ENCODE results near the gene TENM4.

The TENM4 gene

GRCh38 chr11:78720281-78720989, 720.4 kb downstream of the TENM4 start:
- no peak for DNase-seq

DNA sequence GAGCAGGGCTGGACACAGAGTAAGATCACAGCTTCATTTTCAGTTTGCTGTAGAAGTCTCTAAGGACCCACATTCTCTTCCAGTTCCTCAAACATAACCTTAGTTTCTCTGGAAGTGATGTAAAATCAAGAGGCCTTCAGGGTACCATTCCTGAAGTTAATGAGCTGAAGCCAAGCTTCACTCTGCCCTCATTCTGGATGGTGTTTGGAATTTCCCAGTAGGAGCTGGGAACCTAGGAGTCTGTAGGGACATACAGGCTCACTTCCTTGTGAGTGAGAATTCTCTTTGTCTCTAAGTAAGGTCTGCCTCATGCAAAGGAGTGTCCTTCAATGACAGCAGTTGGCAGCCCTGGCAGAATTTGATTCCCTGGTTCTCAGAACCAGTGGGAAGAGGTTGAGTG, 723.8 kb downstream of the TENM4 start:
- no peak for DNase-seq

- peak in 29 of 56 donors; percentile 4 to 55 (median 21) for DNase-seq
Measured at GRCh38 chr11:78715639-78716311, 725.1 kb downstream of the TENM4 start.

DNA sequence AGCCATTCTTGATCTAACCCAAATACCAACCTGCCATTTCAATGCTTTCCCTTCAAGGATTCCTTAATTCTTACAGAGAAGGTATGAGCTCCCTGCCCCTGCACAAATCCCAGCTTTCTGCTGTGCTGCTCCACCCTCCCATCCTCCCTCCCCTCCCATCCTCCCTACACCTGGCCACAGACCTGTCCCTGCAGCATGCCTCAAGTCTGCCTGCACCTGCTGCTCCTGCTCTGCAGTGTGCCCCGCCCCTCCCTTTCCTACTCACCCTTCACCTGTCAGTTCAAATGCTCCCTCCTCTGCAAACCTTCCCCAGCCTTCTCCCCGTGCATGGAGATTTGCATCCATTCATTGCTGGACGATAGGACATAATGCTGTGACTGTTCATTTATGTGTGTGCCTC, 726.3 kb downstream of the TENM4 start:
- DNase-seq, result no peak

GRCh38 chr11:78711735-78712134, 729.1 kb downstream of the TENM4 start:
- DNase-seq, result no peak

DNA sequence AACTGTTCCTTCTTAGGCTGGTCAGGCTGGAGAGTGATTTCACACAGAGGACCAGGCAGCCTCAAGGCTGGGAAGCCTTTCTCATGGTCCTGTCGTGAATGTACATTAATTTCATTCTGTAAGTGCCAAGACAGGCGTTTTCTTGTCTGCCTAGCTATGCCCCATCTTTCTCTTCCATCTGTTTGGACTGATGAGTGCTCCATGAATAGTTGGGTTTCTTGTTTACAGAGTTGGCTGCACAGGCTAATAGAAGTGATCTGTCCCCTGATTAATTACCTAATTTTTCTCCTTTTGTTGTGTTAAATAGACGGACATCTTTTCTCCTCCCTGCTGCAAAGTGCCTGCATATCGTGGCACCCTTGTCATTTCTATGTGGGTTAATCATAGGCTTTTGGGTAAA, 730.4 kb downstream of the TENM4 start:
- DNase-seq, result no peak

DNA sequence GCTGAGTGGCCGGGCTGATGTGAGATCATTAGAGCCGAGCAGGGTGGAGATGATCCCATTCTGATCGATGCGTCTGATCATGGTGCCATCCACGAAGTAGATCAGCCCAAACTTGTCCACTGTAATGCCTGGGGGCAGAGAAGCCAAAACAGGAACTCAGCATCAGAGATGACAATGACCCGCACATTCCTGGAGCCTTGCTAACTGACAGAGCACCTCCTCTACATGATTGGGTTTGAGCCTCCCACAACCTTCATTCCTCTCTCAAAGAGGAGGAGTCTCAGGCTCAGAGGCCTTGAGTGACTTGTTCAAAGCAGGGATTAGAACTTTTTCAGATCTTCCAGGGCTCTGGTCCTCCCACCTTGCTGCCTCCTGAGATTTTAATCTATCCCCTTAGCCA, 732.4 kb downstream of the TENM4 start:
- no peak for DNase-seq

DNA sequence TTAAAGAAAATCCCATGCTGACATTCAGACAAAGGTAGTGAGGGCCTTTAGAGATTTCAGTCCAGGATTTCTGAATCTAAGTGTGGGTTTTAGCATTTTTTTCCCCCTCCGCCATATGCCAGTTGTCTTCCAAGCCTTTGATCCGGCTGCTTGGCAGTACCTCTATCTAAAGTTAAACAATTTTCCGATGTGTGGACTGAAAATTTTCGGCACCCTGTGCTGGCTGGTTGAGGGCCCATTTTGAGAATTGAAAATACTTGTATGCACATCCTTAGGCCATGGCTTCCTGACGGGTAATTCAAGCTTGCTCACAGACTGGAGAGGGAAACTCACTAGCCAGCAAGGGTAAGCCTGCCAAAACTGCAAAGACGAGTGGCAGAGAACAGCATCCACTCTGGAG, 734.3 kb downstream of the TENM4 start:
- DNase-seq, result peak in 1 of 56 donors; percentile 2

GRCh38 chr11:78704811-78705210, 736.0 kb downstream of the TENM4 start:
- DNase-seq, result no peak

DNA sequence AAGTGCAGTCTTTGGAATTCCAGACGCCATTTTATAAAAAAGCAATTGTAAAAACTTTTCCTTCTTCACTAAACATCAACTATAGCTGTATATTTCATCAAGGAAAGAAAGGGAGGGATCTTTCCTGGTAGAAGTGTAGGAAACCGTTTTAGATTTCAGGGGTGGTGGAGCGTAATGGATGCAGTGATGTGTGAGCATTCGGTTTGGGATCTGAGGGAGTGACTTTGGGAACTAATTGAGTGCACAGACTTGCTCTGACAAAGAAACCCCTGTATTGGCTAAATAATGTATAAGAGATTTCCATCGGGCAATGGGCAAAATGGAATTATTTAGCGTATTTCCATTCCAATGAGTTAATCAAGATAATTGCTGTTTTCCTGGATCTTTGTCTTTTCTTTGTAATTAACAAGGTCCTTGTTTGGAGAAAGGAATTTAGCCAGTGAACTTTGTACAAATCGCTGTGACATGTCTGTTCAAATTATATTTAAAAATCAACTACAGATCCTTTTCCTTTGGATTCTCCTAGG, 741.2 kb downstream of the TENM4 start:
- DNase-seq, result no peak

GRCh38 chr11:78698612-78699011, 742.2 kb downstream of the TENM4 start:
- DNase-seq, result no peak

- DNase-seq, result no peak
Measured at GRCh38 chr11:78696177-78696576, 744.7 kb downstream of the TENM4 start.

DNA sequence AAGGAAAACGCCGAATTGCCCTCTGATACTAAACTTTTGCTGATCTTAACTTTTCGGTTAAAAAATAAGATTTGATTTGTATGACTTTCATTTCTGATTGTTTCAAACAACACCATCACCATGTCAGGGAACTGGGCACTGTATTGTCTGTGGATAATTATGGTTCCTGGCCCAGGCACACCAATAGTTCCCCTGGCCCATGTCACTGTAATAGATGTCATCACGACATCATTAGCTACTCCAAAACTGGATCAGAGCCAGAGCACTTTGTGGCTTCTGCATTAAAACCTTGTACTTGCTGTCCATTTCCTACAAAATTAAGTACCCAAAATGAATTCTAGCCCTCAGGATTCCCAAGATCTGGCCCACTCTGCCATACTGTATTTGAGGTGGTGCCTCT, 746.7 kb downstream of the TENM4 start:
- DNase-seq, result no peak

DNA sequence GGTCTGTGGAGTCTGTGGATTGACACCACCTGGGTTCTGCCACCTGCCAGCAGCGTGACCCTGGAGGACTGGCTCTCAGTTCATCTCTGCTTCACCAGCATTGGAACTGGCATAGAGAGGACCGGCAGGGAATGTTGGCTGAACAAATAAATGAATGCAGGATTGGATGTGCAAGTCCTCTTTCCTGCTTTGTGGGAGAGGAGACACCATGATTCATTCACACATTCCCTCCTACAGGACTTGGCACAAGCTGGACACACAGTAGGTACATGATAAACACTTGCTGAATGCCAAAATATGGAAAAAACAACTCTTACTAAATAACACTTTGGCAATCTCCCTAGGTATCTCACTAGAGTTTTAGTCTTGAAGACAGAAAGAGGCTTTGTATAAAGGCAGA, 749.6 kb downstream of the TENM4 start:
- DNase-seq, result peak in 5 of 56 donors; percentile 5 to 37 (median 17)

DNA sequence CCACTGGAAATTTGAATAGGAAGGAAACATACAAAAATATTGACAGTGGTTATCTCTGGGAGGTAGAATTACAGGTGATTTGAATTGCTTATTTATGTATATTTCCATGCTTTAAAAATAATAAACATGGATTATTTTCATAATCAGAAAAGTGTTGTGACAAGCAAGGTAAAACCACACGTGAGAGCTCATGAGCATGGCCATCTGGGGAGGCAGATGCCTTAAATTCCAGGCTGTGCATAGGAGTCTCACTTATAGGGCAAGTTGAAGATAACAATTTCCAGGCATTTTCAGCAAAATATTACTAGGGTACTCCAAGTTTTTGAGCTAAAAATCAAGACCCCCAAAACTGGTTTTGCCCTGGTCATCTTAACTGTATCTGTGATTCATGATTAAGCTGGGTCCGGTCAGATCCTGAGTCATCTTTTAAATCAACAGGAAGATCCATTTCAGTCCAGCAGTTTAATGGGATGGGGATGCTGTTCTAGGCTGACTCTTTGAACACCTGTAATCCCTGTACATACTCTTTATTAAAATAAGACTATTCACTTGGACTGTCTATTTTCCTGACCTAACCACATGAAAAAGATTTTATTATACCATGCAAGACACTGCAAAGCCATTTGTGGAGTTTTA, 750.4 kb downstream of the TENM4 start:
- no peak for DNase-seq

DNA sequence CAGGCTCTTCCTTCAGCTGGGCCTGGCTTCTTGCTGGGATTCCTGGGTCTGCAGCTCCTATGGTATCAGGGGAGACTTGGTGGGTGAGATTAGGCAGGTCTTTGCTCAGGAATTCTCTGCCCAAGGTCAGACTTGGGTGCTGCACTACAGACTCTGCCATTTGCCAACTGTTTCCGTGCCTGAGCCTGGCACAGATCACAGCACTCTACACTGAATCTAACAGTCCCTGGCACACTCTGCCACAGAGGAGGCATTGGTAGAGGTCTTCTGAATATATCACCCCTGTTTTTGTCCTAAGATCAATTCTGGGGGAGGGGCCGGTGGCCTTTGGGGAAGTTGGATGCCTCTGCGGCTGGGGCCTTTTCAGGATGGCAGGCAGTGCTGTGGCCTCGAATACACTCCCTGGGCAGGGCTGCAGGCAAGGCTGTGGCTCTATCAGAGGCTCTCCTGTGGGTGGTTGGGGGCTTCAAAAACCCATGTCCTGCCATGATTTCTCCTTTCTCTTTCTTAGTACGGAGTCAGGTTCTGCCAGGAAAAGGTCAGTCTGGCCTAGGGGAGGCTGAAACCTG, 751.2 kb downstream of the TENM4 start:
- DNase-seq, result peak in 1 of 56 donors; percentile 8

GRCh38 chr11:78689101-78689500, 751.7 kb downstream of the TENM4 start:
- no peak for DNase-seq

GRCh38 chr11:78688460-78688859, 752.4 kb downstream of the TENM4 start:
- no peak for DNase-seq

- DNase-seq, result no peak
Measured at GRCh38 chr11:78685156-78685555, 755.7 kb downstream of the TENM4 start.

GRCh38 chr11:78684377-78684776, 756.5 kb downstream of the TENM4 start:
- no peak for DNase-seq

- DNase-seq, result no peak
Measured at GRCh38 chr11:78683774-78684173, 757.1 kb downstream of the TENM4 start.

DNA sequence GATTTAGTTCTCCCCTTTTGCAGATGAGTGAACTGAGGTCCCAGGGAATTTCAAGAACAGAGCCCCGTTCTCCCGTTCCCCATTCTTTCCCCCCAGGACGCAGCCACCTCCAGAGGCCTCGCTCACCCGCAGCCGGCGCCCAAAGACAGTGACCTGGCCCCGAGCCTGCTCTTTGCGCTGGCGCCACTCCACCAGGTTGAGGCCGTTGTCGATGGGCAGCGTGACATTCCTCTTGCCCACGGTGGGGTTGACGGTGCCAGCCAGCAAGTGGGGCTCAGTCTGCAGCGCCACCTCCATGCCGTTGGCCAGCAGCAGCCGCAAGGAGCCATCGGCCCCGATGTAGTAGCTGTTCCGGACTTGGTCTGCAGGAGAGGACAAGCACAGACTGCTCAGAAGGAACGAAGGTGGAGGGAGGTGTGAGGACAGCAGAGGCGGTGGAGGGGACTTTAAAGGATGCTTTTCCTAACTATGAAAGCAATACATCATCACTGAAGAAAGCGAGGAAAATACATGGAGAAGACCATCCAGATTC, 764.7 kb downstream of the TENM4 start:
- no peak for DNase-seq

Data from amygdala (tissue), 56 donors.